WTC11 (cell line): Measurements from ENCODE around the gene FAM24B.
"Not testable (repeated sequence)": the region's sequence is repeated elsewhere in the genome, so short reads cannot be mapped to it uniquely, and the experiment has no call there.

Source experiments
- CBFB ChIP-seq: sonication (generic); formaldehyde crosslinking; IDR thresholded peaks from 2 replicates; pipeline ENCODE4 v1.8.1; 2022; ENCODE audit warnings: mild to moderate bottlenecking, low read depth, missing genetic modification reagents
- CTCF ChIP-seq: fragments of 200-600 bp; IDR thresholded peaks from 2 replicates; pipeline ENCODE4 v1.8.0; 2022; ENCODE audit warnings: antibody characterized with exemption
- JUN ChIP-seq: sonication (generic); formaldehyde crosslinking; IDR thresholded peaks from 2 replicates; pipeline ENCODE4 v1.8.0; 2023; ENCODE audit warnings: mild to moderate bottlenecking, missing genetic modification reagents
- MAX ChIP-seq: sonication (generic); formaldehyde crosslinking; IDR thresholded peaks from 2 replicates; pipeline ENCODE4 v1.8.0; 2022; ENCODE audit warnings: mild to moderate bottlenecking, missing genetic modification reagents
- NFE2L1 ChIP-seq: sonication (generic); formaldehyde crosslinking; IDR thresholded peaks from 2 replicates; pipeline ENCODE4 v1.8.1; 2023; ENCODE audit warnings: missing genetic modification reagents
- SP1 ChIP-seq: sonication (generic); formaldehyde crosslinking; conservative IDR thresholded peaks from 2 replicates; pipeline ENCODE4 v1.8.1; 2022; ENCODE audit warnings: missing genetic modification reagents
- ZBTB43 ChIP-seq: sonication (generic); formaldehyde crosslinking; IDR thresholded peaks from 2 replicates; pipeline ENCODE4 v1.8.1; 2023; ENCODE audit warnings: mild to moderate bottlenecking, missing genetic modification reagents
- ZNF263 ChIP-seq: sonication (generic); formaldehyde crosslinking; IDR thresholded peaks from 2 replicates; pipeline ENCODE4 v1.8.1; 2022; ENCODE audit warnings: low read depth, mild to moderate bottlenecking, moderate library complexity, missing genetic modification reagents
- ZNF317 ChIP-seq: sonication (generic); formaldehyde crosslinking; IDR thresholded peaks from 2 replicates; pipeline ENCODE4 v1.8.1; 2023; ENCODE audit warnings: low read depth, mild to moderate bottlenecking, moderate library complexity, missing genetic modification reagents, borderline replicate concordance

DNA sequence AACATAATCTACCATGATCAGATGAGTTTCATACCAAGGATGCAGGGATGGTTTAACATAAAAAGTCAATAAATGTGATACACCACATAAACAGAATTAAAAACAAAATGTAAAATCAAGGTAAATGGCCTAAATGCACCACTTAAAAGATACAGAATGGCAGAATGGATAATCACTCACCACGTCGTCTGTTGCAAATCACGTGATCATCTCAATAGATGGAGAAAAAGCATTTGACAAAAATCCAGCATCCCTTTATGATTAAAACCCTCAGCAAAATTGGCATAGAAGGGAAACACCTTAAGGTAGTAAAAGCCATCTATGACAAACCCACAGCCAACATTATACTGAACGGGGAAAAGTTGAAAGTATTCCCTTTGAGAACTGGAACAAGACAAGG lies 24.5 kb upstream of the FAM24B start:
- not testable (repeated sequence) for TF ChIP-seq CBFB (CRISPR knock-in tag); CTCF; NFE2L1 (CRISPR knock-in tag); ZBTB43 (CRISPR knock-in tag); SP1 (CRISPR knock-in tag); ZNF317 (CRISPR knock-in tag); ZNF263 (CRISPR knock-in tag); MAX (CRISPR knock-in tag); JUN (CRISPR knock-in tag)
